Keratinocyte (primary cell): Measurements from ENCODE around the gene ALDH9A1. TPM values are rescaled to one million over a fixed set of nuclear protein-coding genes. Genes with fewer than 3 reads are reported as not detected.

Experiments used
- DNase-seq: peaks from one replicate; pipeline ENCODE4 v3.0.0-alpha.2; 2011; ENCODE audit warnings: low read depth, missing footprints, low spot score
- FAIRE-seq: peaks from 2 replicates; lab custom pipeline; 2011; peaks lifted over from hg19 to GRCh38; lab: Jason Lieb, UNC
- H2AFZ ChIP-seq: 2 replicates; pipeline ENCODE4 v1.6.0; 2012; ENCODE audit warnings: low read length, control low read depth, inconsistent platforms; ENCODE audit not compliant: control insufficient read depth
- H3K27ac ChIP-seq: 2 replicates; pipeline ENCODE4 v1.5.1; 2011; ENCODE audit warnings: low read length; ENCODE audit not compliant: control insufficient read depth, insufficient read depth
- H3K27me3 ChIP-seq: 3 replicates; pipeline ENCODE4 v1.6.0; 2011; ENCODE audit warnings: low read length; ENCODE audit not compliant: control insufficient read depth, insufficient read depth; ENCODE audit errors: extremely low read depth
- H3K36me3 ChIP-seq, 2 experiments: 2 replicates in 1 of 2; 3 replicates in 1 of 2; pipeline ENCODE4 v1.5.1; 2011; ENCODE audit warnings: low read length in 2 of 2, mild to moderate bottlenecking in 1 of 2; ENCODE audit not compliant: control insufficient read depth in 2 of 2, insufficient read depth in 2 of 2; ENCODE audit errors: extremely low read depth in 1 of 2
- H3K4me1 ChIP-seq: 3 replicates; pipeline ENCODE4 v1.5.1; 2011; ENCODE audit warnings: low read length; ENCODE audit not compliant: control insufficient read depth, insufficient read depth; ENCODE audit errors: extremely low read depth
- H3K4me2 ChIP-seq: 3 replicates; pipeline ENCODE4 v1.6.0; 2011; ENCODE audit warnings: low read depth, low read length; ENCODE audit not compliant: control insufficient read depth, insufficient read depth; ENCODE audit errors: extremely low read depth
- H3K4me3 ChIP-seq, 3 experiments: fragments of 200-600 bp in 1 of 3; sonication (generic) in 1 of 3; 2 replicates in 2 of 3; 3 replicates in 1 of 3; pipeline ENCODE4 v1.5.1; 2011 to 2016; ENCODE audit warnings: low read length in 3 of 3, mild to moderate bottlenecking in 3 of 3, control low read depth in 2 of 3, inconsistent platforms in 1 of 3, low read depth in 1 of 3, mixed read lengths in 1 of 3, mixed run types in 1 of 3, moderate library complexity in 1 of 3; ENCODE audit not compliant: control insufficient read depth in 2 of 3, insufficient read depth in 2 of 3; ENCODE audit errors: extremely low read depth in 1 of 3
- H3K79me2 ChIP-seq: 2 replicates; pipeline ENCODE4 v1.6.0; 2012; ENCODE audit warnings: low read length; ENCODE audit not compliant: control insufficient read depth, insufficient read depth
- H3K9ac ChIP-seq: 3 replicates; pipeline ENCODE4 v1.6.0; 2011; ENCODE audit warnings: low read length; ENCODE audit not compliant: control insufficient read depth, insufficient read depth; ENCODE audit errors: extremely low read depth
- H3K9me1 ChIP-seq: 3 replicates; pipeline ENCODE4 v1.6.0; 2011; ENCODE audit warnings: low read length; ENCODE audit not compliant: control insufficient read depth, insufficient read depth; ENCODE audit errors: extremely low read depth
- H3K9me3 ChIP-seq: 2 replicates; pipeline ENCODE4 v1.5.1; 2012; ENCODE audit warnings: low read depth, low read length; ENCODE audit not compliant: control insufficient read depth
- H4K20me1 ChIP-seq: 3 replicates; pipeline ENCODE4 v1.6.0; 2011; ENCODE audit warnings: low read length; ENCODE audit not compliant: control insufficient read depth, insufficient read depth; ENCODE audit errors: extremely low read depth
- EZH2 ChIP-seq: IDR thresholded peaks from one replicate; pipeline ENCODE4 v1.6.1; 2012; ENCODE audit warnings: inconsistent platforms, mild to moderate bottlenecking, low read length, moderate library complexity
- dilution Hi-C: fragments of 300-500 bp; cut with MboI; formaldehyde crosslinking; loops from one replicate; pipeline ENCODE4 v1.7.0; 2020; ENCODE audit warnings: low sequenced_read_pairs; ENCODE audit not compliant: extremely low pct_ligation_motif_present
- polyA plus RNA-seq, 5 experiments: library from polyadenylated mRNA; depleted of rRNA in 3 of 5; stranded (reverse) in 3 of 5; stranded (forward) in 1 of 5; unstranded in 1 of 5; fragments of >200 nt; gene quantifications; 1 replicate in 1 of 5; 2 replicates in 3 of 5; 3 replicates in 1 of 5; pipeline versions ENCODE4 v1.2.1 to v1.2.3, GENCODE V29; 2011 to 2012; ENCODE audit warnings: missing spikeins in 2 of 5, low read depth in 1 of 5, low replicate concordance in 1 of 5
- TF ChIP-seq, protein P1 (sequence below), 3 experiments: IDR thresholded peaks in 1 of 3; conservative IDR thresholded peaks in 1 of 3; optimal IDR thresholded peaks in 1 of 3; 2 replicates in 2 of 3; 3 replicates in 1 of 3; pipeline versions ENCODE3 to v1.5.1; 2011; ENCODE audit warnings: low read length in 3 of 3, mild to moderate bottlenecking in 3 of 3, moderate library complexity in 2 of 3, control low read depth in 1 of 3, inconsistent platforms in 1 of 3; ENCODE audit not compliant: insufficient read depth in 2 of 3; ENCODE audit errors: extremely low read depth in 1 of 3

Gene ALDH9A1
- polyA plus RNA-seq, 1 donor (not counting 4 experiments of a cell fraction or from before 2014, with no cell fraction given), result 77.4 TPM

DNA sequence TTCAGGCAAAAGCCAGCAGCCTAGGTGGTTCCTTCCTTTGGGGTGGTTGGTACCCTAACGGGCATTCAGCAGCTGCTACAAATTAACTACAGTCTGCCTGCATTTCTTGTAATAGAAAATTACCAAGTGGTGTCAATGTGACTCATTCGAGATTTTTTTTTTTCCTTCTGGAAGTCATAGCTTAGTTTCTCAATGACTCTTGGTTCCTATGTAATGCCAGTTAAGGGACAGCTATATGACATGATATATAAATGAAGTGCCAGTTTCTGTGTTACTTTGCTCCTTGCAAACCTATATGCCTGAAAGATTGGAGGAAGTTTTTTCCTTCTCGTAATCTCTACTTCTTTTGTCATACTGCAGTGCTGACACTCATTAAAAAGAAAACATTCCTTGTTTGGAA, 64.7 kb downstream of the ALDH9A1 start:
- Histone ChIP-seq H3K4me3 (no peak overlapping the region), H2AFZ (no peak overlapping the region), H3K79me2 (peaks cover 27% of the 10 kb centered on the region), H3K4me1 (peaks cover 20% of the 10 kb centered on the region), H3K27me3 (no peaks in the 10 kb centered on the region), H3K9ac (no peak overlapping the region), H3K4me2 (no peak overlapping the region), H3K9me3 (no peaks in the 10 kb centered on the region), H3K9me1 (no peaks in the 10 kb centered on the region), H3K36me3 (peaks cover 3 to 7% of the 10 kb centered on the region in 2 experiments), H3K27ac (no peak overlapping the region), H4K20me1 (no peaks in the 10 kb centered on the region)
- TF ChIP-seq, protein P1, sequence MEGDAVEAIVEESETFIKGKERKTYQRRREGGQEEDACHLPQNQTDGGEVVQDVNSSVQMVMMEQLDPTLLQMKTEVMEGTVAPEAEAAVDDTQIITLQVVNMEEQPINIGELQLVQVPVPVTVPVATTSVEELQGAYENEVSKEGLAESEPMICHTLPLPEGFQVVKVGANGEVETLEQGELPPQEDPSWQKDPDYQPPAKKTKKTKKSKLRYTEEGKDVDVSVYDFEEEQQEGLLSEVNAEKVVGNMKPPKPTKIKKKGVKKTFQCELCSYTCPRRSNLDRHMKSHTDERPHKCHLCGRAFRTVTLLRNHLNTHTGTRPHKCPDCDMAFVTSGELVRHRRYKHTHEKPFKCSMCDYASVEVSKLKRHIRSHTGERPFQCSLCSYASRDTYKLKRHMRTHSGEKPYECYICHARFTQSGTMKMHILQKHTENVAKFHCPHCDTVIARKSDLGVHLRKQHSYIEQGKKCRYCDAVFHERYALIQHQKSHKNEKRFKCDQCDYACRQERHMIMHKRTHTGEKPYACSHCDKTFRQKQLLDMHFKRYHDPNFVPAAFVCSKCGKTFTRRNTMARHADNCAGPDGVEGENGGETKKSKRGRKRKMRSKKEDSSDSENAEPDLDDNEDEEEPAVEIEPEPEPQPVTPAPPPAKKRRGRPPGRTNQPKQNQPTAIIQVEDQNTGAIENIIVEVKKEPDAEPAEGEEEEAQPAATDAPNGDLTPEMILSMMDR (optimal IDR thresholded peaks at IDR 0.05 in 1 of 3, IDR thresholded peaks at IDR 0.05 in 1 of 3, conservative IDR thresholded peaks at IDR 0.05 in 1 of 3; ENCODE audit: extremely low read depth in 1 of 3, insufficient read depth in 2 of 3, low read length in 3 of 3), result no peak
- no peak for TF ChIP-seq EZH2
- FAIRE-seq (no peak), DNase-seq (no peak)
- dilution Hi-C loops, result no loop called here

DNA sequence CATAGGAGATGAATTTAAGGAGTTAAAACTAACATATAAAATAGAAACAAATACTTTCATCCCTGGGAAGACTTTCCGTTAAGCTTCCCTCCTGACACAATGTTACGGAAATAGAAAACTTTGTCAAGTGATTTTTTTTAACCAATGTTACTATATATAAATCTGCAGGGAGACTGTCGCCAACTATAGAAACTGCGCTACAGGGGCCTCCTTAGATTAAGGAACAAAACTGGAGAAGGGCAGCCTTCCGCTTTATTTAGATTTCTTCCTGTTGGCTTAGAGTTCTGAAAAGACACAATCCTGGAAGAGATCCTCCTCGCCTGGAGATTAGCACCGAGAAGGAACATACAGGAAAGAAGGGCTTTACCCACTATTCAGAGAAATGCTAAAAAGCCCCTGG, 65.9 kb downstream of the ALDH9A1 start:
- DNase-seq (no peak), FAIRE-seq (no peak)
- Histone ChIP-seq H4K20me1 (no peaks in the 10 kb centered on the region), H3K79me2 (peaks cover 27% of the 10 kb centered on the region), H3K9ac (peak overlapping the region; percentile 89), H2AFZ (no peak overlapping the region), H3K4me2 (peak overlapping the region; percentile 97), H3K4me1 (peaks cover 20% of the 10 kb centered on the region), H3K36me3 (peaks cover 3 to 5% of the 10 kb centered on the region in 2 experiments), H3K9me1 (no peaks in the 10 kb centered on the region), H3K27me3 (no peaks in the 10 kb centered on the region), H3K9me3 (no peaks in the 10 kb centered on the region), H3K4me3 (peak overlapping the region; percentile 72 to 99 (median 95)), H3K27ac (peak overlapping the region; percentile 93)
- dilution Hi-C loops, result no loop called here
- TF ChIP-seq, protein P1 (optimal IDR thresholded peaks at IDR 0.05 in 1 of 3, IDR thresholded peaks at IDR 0.05 in 1 of 3, conservative IDR thresholded peaks at IDR 0.05 in 1 of 3; ENCODE audit: extremely low read depth in 1 of 3, insufficient read depth in 2 of 3, low read length in 3 of 3), result no peak
- TF ChIP-seq EZH2, result no peak
